MM.1S (cell line): ENCODE results near the gene DNAH8.
"Not testable (repeated sequence)": the region's sequence is repeated elsewhere in the genome, so short reads cannot be mapped to it uniquely, and the experiment has no call there.

Experiments used
- DNase-seq: peaks from one replicate; pipeline ENCODE4 v3.0.0-alpha.2; 2015
- H2AFZ ChIP-seq: fragments of 300-600 bp; sonication (generic); 2 replicates; pipeline ENCODE4 v1.6.0; 2016; ENCODE audit warnings: antibody characterized with exemption, low read length
- H3F3A ChIP-seq: fragments of 300-600 bp; sonication (generic); 2 replicates; pipeline ENCODE4 v1.6.1; 2016; ENCODE audit warnings: mild to moderate bottlenecking, antibody characterized with exemption, low read length, moderate library complexity, mixed read lengths; ENCODE audit not compliant: insufficient read depth
- H3K27ac ChIP-seq: fragments of 300-600 bp; sonication (generic); 2 replicates; pipeline ENCODE4 v1.5.1; 2016; ENCODE audit warnings: mild to moderate bottlenecking, low read length
- H3K27me3 ChIP-seq: fragments of 300-600 bp; sonication (generic); replicated peaks from 2 replicates; pipeline ENCODE4 v1.6.0; 2016; ENCODE audit warnings: low read length; ENCODE audit not compliant: insufficient read depth
- H3K36me3 ChIP-seq: fragments of 300-600 bp; sonication (generic); replicated peaks from 2 replicates; pipeline ENCODE4 v1.6.1; 2016; ENCODE audit warnings: mild to moderate bottlenecking, low read length, mixed read lengths; ENCODE audit not compliant: insufficient read depth
- H3K4me1 ChIP-seq: fragments of 300-600 bp; sonication (generic); 2 replicates; pipeline ENCODE4 v1.6.1; 2016; ENCODE audit warnings: low read length, mixed read lengths
- H3K4me2 ChIP-seq: fragments of 300-600 bp; sonication (generic); 2 replicates; pipeline ENCODE4 v1.6.0; 2016; ENCODE audit warnings: low read depth, low read length
- H3K4me3 ChIP-seq: fragments of 300-600 bp; sonication (generic); 2 replicates; pipeline ENCODE4 v1.5.1; 2016; ENCODE audit warnings: low read length, mixed read lengths
- H3K79me2 ChIP-seq: fragments of 300-600 bp; sonication (generic); 2 replicates; pipeline ENCODE4 v1.6.1; 2016; ENCODE audit warnings: mixed run types, low read length, mixed read lengths
- H3K9ac ChIP-seq: fragments of 300-600 bp; sonication (generic); 2 replicates; pipeline ENCODE4 v1.6.1; 2016; ENCODE audit warnings: low read length, mixed read lengths
- H3K9me2 ChIP-seq: fragments of 300-600 bp; sonication (generic); replicated peaks from 2 replicates; pipeline ENCODE4 v1.6.1; 2016; ENCODE audit warnings: mild to moderate bottlenecking, low read length, mixed read lengths; ENCODE audit not compliant: insufficient read depth
- H3K9me3 ChIP-seq: fragments of 300-600 bp; sonication (generic); replicated peaks from 2 replicates; pipeline ENCODE4 v1.6.1; 2016; ENCODE audit warnings: mild to moderate bottlenecking, low read length, mixed read lengths; ENCODE audit not compliant: insufficient read depth
- H4K20me1 ChIP-seq: fragments of 300-600 bp; sonication (generic); 2 replicates; pipeline ENCODE4 v1.6.1; 2016; ENCODE audit warnings: mild to moderate bottlenecking, low read length, moderate library complexity, mixed read lengths; ENCODE audit not compliant: insufficient read depth
- EZH2 ChIP-seq: fragments of 300-600 bp; sonication (generic); optimal IDR thresholded peaks from 2 replicates; pipeline ENCODE3; 2017; ENCODE audit warnings: low read depth, mild to moderate bottlenecking, antibody characterized with exemption, low read length, mixed read lengths
- EZH2phosphoT487 ChIP-seq: fragments of 300-600 bp; sonication (generic); IDR thresholded peaks from 2 replicates; pipeline ENCODE4 v1.6.1; 2018; ENCODE audit warnings: antibody characterized with exemption, low read length
- TF ChIP-seq, protein P1 (sequence below): fragments of 300-600 bp; sonication (generic); IDR thresholded peaks from 2 replicates; pipeline ENCODE4 v1.5.1; 2016; ENCODE audit warnings: antibody characterized with exemption, low read length, mixed read lengths

DNAH8 gene

DNA sequence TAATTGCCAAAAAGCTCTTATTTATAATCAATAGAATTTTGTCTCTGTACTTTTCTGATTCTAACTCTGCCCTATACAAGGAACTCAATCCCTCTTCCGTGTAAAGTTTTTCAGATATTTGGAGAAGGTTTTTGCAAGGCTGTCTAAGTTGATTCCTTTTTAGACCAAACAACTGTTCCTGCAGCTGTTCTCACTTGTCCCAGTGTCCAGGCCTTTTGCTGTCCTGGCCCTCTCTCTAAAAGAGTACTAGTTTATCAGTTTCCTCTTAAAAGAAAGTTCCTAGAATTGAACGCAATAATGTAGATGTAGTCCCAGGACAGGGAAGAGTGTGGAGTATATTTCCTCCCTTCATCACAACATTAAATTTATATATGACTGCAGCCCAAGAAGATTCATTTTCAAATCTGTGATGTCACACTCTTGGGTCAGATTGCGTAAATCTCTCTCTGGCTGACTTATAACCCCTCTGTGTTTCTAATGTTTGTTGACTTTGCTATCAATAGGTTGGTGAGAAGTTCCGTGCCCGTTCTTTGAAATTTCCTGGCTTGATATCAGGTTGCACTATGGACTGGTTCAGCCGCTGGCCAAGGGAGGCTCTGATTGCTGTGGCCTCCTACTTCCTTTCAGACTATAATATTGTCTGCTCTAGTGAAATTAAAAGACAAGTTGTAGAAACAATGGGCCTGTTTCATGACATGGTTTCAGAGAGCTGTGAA, 194.1 kb downstream of the DNAH8 start:
- no peak for DNase-seq
- TF ChIP-seq EZH2 (no peak), EZH2phosphoT487 (no peak)
- TF ChIP-seq, protein P1, sequence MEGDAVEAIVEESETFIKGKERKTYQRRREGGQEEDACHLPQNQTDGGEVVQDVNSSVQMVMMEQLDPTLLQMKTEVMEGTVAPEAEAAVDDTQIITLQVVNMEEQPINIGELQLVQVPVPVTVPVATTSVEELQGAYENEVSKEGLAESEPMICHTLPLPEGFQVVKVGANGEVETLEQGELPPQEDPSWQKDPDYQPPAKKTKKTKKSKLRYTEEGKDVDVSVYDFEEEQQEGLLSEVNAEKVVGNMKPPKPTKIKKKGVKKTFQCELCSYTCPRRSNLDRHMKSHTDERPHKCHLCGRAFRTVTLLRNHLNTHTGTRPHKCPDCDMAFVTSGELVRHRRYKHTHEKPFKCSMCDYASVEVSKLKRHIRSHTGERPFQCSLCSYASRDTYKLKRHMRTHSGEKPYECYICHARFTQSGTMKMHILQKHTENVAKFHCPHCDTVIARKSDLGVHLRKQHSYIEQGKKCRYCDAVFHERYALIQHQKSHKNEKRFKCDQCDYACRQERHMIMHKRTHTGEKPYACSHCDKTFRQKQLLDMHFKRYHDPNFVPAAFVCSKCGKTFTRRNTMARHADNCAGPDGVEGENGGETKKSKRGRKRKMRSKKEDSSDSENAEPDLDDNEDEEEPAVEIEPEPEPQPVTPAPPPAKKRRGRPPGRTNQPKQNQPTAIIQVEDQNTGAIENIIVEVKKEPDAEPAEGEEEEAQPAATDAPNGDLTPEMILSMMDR = no peak
- Histone ChIP-seq H3K4me3 (no peak overlapping the region), H3K79me2 (no peaks in the 10 kb centered on the region), H3K27ac (no peak overlapping the region), H3K4me2 (no peak overlapping the region), H3K9ac (no peak overlapping the region), H3K4me1 (no peaks in the 10 kb centered on the region), H3K9me3 (no peaks in the 10 kb centered on the region), H4K20me1 (no peaks in the 10 kb centered on the region), H3F3A (no peaks in the 10 kb centered on the region), H3K9me2 (no peaks in the 10 kb centered on the region), H3K36me3 (no peaks in the 10 kb centered on the region), H3K27me3 (no peaks in the 10 kb centered on the region), H2AFZ (no peak overlapping the region)

- TF ChIP-seq EZH2 = no peak
- Histone ChIP-seq H3K4me2 (no peak overlapping the region), H3K79me2 (no peaks in the 10 kb centered on the region), H3K9me2 (no peaks in the 10 kb centered on the region), H4K20me1 (no peaks in the 10 kb centered on the region), H2AFZ (no peak overlapping the region), H3K4me3 (no peak overlapping the region), H3K4me1 (no peaks in the 10 kb centered on the region), H3K9me3 (no peaks in the 10 kb centered on the region), H3K27me3 (no peaks in the 10 kb centered on the region), H3K9ac (no peak overlapping the region), H3F3A (no peaks in the 10 kb centered on the region), H3K36me3 (no peaks in the 10 kb centered on the region), H3K27ac (no peak overlapping the region)
- no peak for DNase-seq
Measured at GRCh38 chr6:38910207-38910606, 195.1 kb downstream of the DNAH8 start.

DNA sequence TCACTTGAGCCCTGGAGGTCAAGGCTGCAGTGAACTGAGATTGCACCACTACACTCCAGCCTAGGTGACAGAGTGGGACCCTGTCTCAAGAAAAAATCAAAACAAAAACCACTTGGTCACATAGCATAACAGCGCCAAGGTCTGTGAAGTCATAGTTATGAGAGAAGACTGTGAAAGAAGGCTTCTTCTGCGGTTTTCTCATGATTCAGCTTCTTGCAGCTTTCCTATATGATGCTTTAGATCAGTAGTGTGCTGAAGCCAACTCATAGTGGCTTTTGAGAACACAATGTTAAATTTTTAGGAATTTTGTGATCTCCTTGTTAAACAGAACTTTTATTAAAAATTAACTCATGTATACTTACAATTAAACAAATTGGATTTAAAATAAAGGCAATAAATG, 197.3 kb downstream of the DNAH8 start:
- Histone ChIP-seq H3K9me2 (no peaks in the 10 kb centered on the region), H3K4me3 (no peak overlapping the region), H3K36me3 (no peaks in the 10 kb centered on the region), H2AFZ (no peak overlapping the region), H3K9me3 (no peaks in the 10 kb centered on the region), H3K27me3 (no peaks in the 10 kb centered on the region), H3K4me2 (no peak overlapping the region), H3F3A (no peaks in the 10 kb centered on the region), H3K4me1 (no peaks in the 10 kb centered on the region), H4K20me1 (no peaks in the 10 kb centered on the region), H3K9ac (no peak overlapping the region), H3K79me2 (no peaks in the 10 kb centered on the region), H3K27ac (no peak overlapping the region)
- DNase-seq = no peak
- TF ChIP-seq, protein P1 = no peak
- TF ChIP-seq EZH2 = no peak
- TF ChIP-seq EZH2phosphoT487 = no peak

DNA sequence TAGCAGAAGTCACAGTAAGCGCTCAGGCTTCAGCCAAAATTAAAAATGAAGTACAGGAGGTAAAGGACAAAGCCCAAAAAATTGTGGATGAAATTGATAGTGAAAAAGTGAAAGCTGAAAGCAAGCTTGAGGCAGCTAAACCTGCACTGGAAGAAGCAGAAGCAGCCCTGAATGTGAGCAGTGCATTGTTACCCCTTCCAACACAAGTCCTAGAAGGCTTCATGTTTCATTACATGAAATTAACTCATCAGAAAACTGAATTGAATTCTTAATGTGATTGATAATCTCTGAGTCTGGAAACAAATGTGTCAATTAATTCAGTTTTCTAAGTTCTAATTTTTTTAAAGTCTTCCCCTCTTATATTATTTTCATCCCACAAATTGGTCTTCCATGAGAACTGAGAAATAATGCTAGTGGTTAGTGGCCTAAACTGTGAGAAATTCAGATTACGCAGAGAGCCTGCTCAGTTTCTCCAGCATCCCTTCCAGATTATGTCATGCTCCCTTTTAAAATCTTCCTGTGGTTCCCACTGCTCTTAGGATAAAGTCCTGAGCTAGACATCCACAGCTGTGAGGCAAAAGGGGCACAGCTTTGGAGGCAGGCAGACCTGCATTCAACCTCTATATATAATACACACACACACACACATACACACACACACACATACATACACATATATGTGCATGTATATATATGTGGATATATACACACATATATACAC, 200.3 kb downstream of the DNAH8 start:
- no peaks in the 10 kb centered on the region for H3K4me1 ChIP-seq

DNA sequence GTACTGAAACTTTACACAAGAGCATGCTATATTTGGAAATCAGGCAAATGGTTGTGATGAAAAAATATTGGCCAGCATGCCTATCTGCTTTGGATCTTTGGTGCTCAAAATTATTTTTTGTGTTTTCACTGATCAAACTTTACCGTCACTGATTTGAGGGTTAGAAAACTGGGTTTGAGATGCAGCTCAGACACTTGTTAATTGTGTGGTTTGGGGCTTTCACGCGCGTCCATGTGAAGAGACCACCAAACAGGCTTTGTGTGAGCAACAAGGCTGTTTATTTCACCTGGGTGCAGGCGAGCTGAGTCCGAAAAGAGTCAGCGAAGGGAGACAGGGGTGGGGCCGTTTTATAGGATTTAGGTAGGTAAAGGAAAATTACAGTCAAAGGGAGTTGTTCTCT, 206.4 kb downstream of the DNAH8 start:
- H3K4me2 ChIP-seq, H3K4me3 ChIP-seq, DNase-seq, H2AFZ ChIP-seq, H3K9me3 ChIP-seq, H3K27ac ChIP-seq, H3K9me2 ChIP-seq, H3K79me2 ChIP-seq, H3K4me1 ChIP-seq, H3K27me3 ChIP-seq, H3K9ac ChIP-seq, H3F3A ChIP-seq, H3K36me3 ChIP-seq, H4K20me1 ChIP-seq: not testable (repeated sequence)

More for the DNA sequence above, 200.3 kb downstream of the DNAH8 start:
- Histone ChIP-seq H3F3A (no peaks in the 10 kb centered on the region), H3K4me2 (no peak overlapping the region), H3K27me3 (no peaks in the 10 kb centered on the region), H3K9ac (no peak overlapping the region), H3K9me2 (no peaks in the 10 kb centered on the region), H3K79me2 (no peaks in the 10 kb centered on the region), H2AFZ (no peak overlapping the region), H3K36me3 (no peaks in the 10 kb centered on the region), H3K9me3 (no peaks in the 10 kb centered on the region), H4K20me1 (no peaks in the 10 kb centered on the region), H3K4me3 (no peak overlapping the region), H3K27ac (no peak overlapping the region)
- DNase-seq = no peak
- TF ChIP-seq EZH2phosphoT487 (no peak), EZH2 (no peak)
- TF ChIP-seq, protein P1 = no peak
